Fibroblast of skin of left quadriceps (primary cell): Measurements from ENCODE around the gene DPT.
A peak's percentile ranks its signal among the peaks of the same experiment; 100 is the strongest.

Experiments used
- DNase-seq, 2 experiments: peaks; one replicate each; pipeline ENCODE4 v3.0.0-alpha.2; 2013; ENCODE audit warnings: low read depth in 2 of 2

DPT gene

GRCh38 chr1:168664069-168664834 lies 64.8 kb downstream of the DPT start:
- DNase-seq: no peak

GRCh38 chr1:168656485-168656884 lies 72.5 kb downstream of the DPT start:
- DNase-seq: no peak

GRCh38 chr1:168654198-168654915 lies 74.6 kb downstream of the DPT start:
- peak; percentile 20 to 23 for DNase-seq

- DNase-seq: no peak
Observed at GRCh38 chr1:168653567-168653966, 75.4 kb downstream of the DPT start.

GRCh38 chr1:168645721-168646120 lies 83.3 kb downstream of the DPT start:
- DNase-seq: no peak
